Ovary (tissue), 9 donors: ENCODE results near the gene SYNM. TPM values are rescaled to one million over a fixed set of nuclear protein-coding genes. Genes with fewer than 3 reads are reported as not detected.

ENCODE experiments used
- DNase-seq, 5 donors: peaks; one replicate each; pipeline ENCODE4 v3.0.0-alpha.2; 2019 to 2020
- H3K27ac ChIP-seq, 2 donors: fragments of 200-600 bp; one replicate each; pipeline versions ENCODE4 v1.5.1 to v1.8.0; 2019 to 2022
- H3K27me3 ChIP-seq: fragments of 200-600 bp; one replicate; pipeline ENCODE4 v1.8.0; 2022
- H3K36me3 ChIP-seq: fragments of 200-600 bp; sonication (generic); one replicate; pipeline ENCODE4 v1.5.1; 2019
- H3K4me1 ChIP-seq: one replicate; pipeline ENCODE4 v1.8.1; 2013; ENCODE audit warnings: mild to moderate bottlenecking, moderate library complexity; ENCODE audit not compliant: insufficient read depth
- H3K4me3 ChIP-seq: fragments of 200-600 bp; sonication (generic); one replicate; pipeline ENCODE4 v1.5.1; 2017
- H3K9me3 ChIP-seq, 2 donors: fragments of 200-600 bp in 1 of 2; sonication (generic) in 1 of 2; one replicate each; pipeline versions ENCODE4 v1.5.1 to v1.8.1; 2013 to 2019; ENCODE audit warnings: mild to moderate bottlenecking in 1 of 2, moderate library complexity in 1 of 2
- CTCF ChIP-seq, 3 donors: fragments of 450-650 bp in 2 of 3; fragments of 200-600 bp in 1 of 3; IDR thresholded peaks; one replicate each; pipeline versions ENCODE4 v1.5.1 to v1.8.0; 2016 to 2022; ENCODE audit warnings: antibody characterized with exemption in 3 of 3, mild to moderate bottlenecking in 1 of 3
- EP300 ChIP-seq: sonication (generic); formaldehyde crosslinking; IDR thresholded peaks from one replicate; pipeline ENCODE4 v1.6.1; 2017; ENCODE audit warnings: antibody characterized with exemption
- POLR2A ChIP-seq: fragments of 450-650 bp; IDR thresholded peaks from one replicate; pipeline ENCODE4 v1.6.1; 2017; ENCODE audit warnings: antibody characterized with exemption, mild to moderate bottlenecking, moderate library complexity
- WGBS, 3 donors: extraction: QIAGEN DNeasy Blood & Tissue Kit in 1 of 3; methylation state at CpG; one replicate each; pipeline versions ENCODE4 v1.1.5 to v1.1.7; 2013 to 2017; 5-methylcytosine and 5-hydroxymethylcytosine counted together
- intact Hi-C, 4 donors: fragments of 100-400 bp; cut with DNase I; formaldehyde crosslinking; loops; one replicate each; pipeline versions ENCODE4 v1.11.0 to v1.15.1; 2022 to 2023
- polyA plus RNA-seq, 2 donors: library from polyadenylated mRNA; stranded (reverse); fragments of 200-250 nt in 1 of 2; fragments of 350-450 nt in 1 of 2; fragmentation: Illumina TruSeq in 1 of 2; extraction: RNeasy Lipid Tissue Mini Kit (QIAGEN cat#74804) in 1 of 2; gene quantifications; one replicate each; pipeline ENCODE4 v1.2.3, GENCODE V29; 2013 to 2014
- total RNA-seq, 7 donors: library from RNA; depleted of rRNA in 2 of 7; stranded (reverse); fragments of >200 nt in 2 of 7; fragmentation: NEBNext Ultra II Directional in 3 of 7; extraction: Animal tissue kit (Norgen Biotek cat#: 25700) in 3 of 7; gene quantifications; one replicate each; pipeline versions ENCODE4 v1.1.0 to v1.2.4, GENCODE V29; 2016 to 2023
- donor health status: DM: no; HTN: no; CAD: no; lungs with moderate emphysema.
- donor health status: DM: no; HTN: no; CAD: no.
- donor health status: Bipolar disorder and iron deficiency.
- donor health status: DM: yes; HTN: yes; CAD: no.
- donor health status: DM: no; HTN: no; CAD: no.
- donor health status: DM: yes; HTN: yes; CAD: no.

The SYNM gene
- total and polyA plus RNA-seq, 9 donors = 4.5 to 54.0 (median 14.9) TPM

- 85 to 92% (median 88%) methylated on average over 5 of the region's 5 CpGs for WGBS, 3 donors
These were observed 42.7 kb upstream of the SYNM start for GRCh38 chr15:99062226-99062625.

GRCh38 chr15:99068186-99068585 is 36.7 kb upstream of the SYNM start:
- no peak for TF ChIP-seq CTCF (IDR thresholded peaks at IDR 0.05)
- no peak for TF ChIP-seq POLR2A
- no peak for TF ChIP-seq EP300
- no peak for DNase-seq
- 75 to 83% (median 78%) methylated on average over 6 of the region's 6 CpGs for WGBS, 3 donors
- Histone ChIP-seq H3K4me1 (no peaks in the 10 kb centered on the region), H3K4me3 (no peak overlapping the region), H3K9me3 (no peaks in the 10 kb centered on the region), H3K27ac (no peak overlapping the region), H3K27me3 (no peaks in the 10 kb centered on the region), H3K36me3 (no peaks in the 10 kb centered on the region)
- intact Hi-C loops = loop anchor here in 2 of 4 donors (10.0 kb wide), 2 partner anchors 403 to 413 kb away; no protein-coding TSS in a partner anchor

More at GRCh38 chr15:99062226-99062625, 42.7 kb upstream of the SYNM start:
- Histone ChIP-seq H3K9me3 (no peaks in the 10 kb centered on the region), H3K27me3 (no peaks in the 10 kb centered on the region), H3K4me1 (no peaks in the 10 kb centered on the region), H3K4me3 (no peak overlapping the region), H3K27ac (no peak overlapping the region), H3K36me3 (no peaks in the 10 kb centered on the region)
- TF ChIP-seq EP300 = no peak
- no peak for TF ChIP-seq POLR2A
- TF ChIP-seq CTCF (IDR thresholded peaks at IDR 0.05) = no peak
- DNase-seq = no peak
- intact Hi-C loops = loop anchor here in 3 of 4 donors (5.0 to 10.0 kb wide), 3 partner anchors 397 to 555 kb away; no protein-coding TSS in a partner anchor

GRCh38 chr15:99070208-99070607 is 34.7 kb upstream of the SYNM start:
- no peak overlapping the region for H3K4me3 ChIP-seq
- 61 to 67% (median 63%) methylated on average over 5 of the region's 5 CpGs for WGBS, 3 donors
- H3K4me1 ChIP-seq = no peaks in the 10 kb centered on the region
- H3K36me3 ChIP-seq = no peaks in the 10 kb centered on the region
- intact Hi-C loops = loop anchor here (5.0 to 10.0 kb wide), 4 partner anchors 205 to 625 kb away; no protein-coding TSS in a partner anchor
- no peak for TF ChIP-seq EP300
- TF ChIP-seq CTCF (IDR thresholded peaks at IDR 0.05) = no peak
- H3K9me3 ChIP-seq = no peaks in the 10 kb centered on the region
- no peaks in the 10 kb centered on the region for H3K27me3 ChIP-seq
- no peak overlapping the region for H3K27ac ChIP-seq
- DNase-seq = no peak

- H3K27ac ChIP-seq = no peak overlapping the region
- WGBS, 3 donors = 73 to 84% (median 81%) methylated on average over 10 of the region's 10 CpGs
- H3K9me3 ChIP-seq = no peaks in the 10 kb centered on the region
- DNase-seq = peak in 1 of 5 donors; percentile 18
- H3K27me3 ChIP-seq = no peaks in the 10 kb centered on the region
- TF ChIP-seq EP300 = no peak
- TF ChIP-seq CTCF (IDR thresholded peaks at IDR 0.05) = no peak
- TF ChIP-seq POLR2A = no peak
- intact Hi-C loops = loop anchor here (5.0 to 10.0 kb wide), 4 partner anchors 206 to 626 kb away; no protein-coding TSS in a partner anchor
- H3K36me3 ChIP-seq = no peaks in the 10 kb centered on the region
- H3K4me3 ChIP-seq = no peak overlapping the region
- H3K4me1 ChIP-seq = no peaks in the 10 kb centered on the region
These were observed 33.7 kb upstream of the SYNM start for GRCh38 chr15:99071091-99071680.
